Activated CD4-positive, CD25-positive, alpha-beta regulatory T cell (primary cell): ENCODE measurements around the gene FKBP11.
A peak's percentile ranks its signal among the peaks of the same experiment; 100 is the strongest.
"Not testable (repeated sequence)": the region's sequence is repeated elsewhere in the genome, so short reads cannot be mapped to it uniquely, and the experiment has no call there.

Experiments
- DNase-seq, 4 experiments: peaks; one replicate each; lab custom pipeline; 2025; lab: John Stamatoyannopoulos, UW

The FKBP11 gene

GRCh38 chr12:48903982-48904411 lies 21.3 kb downstream of the FKBP11 start:
- peak; percentile 55 to 74 (median 68) for DNase-seq

GRCh38 chr12:48903363-48903981 lies 21.8 kb downstream of the FKBP11 start:
- DNase-seq: no peak

- DNase-seq: no peak
Measured at GRCh38 chr12:48901278-48901677, 24.0 kb downstream of the FKBP11 start.

DNA sequence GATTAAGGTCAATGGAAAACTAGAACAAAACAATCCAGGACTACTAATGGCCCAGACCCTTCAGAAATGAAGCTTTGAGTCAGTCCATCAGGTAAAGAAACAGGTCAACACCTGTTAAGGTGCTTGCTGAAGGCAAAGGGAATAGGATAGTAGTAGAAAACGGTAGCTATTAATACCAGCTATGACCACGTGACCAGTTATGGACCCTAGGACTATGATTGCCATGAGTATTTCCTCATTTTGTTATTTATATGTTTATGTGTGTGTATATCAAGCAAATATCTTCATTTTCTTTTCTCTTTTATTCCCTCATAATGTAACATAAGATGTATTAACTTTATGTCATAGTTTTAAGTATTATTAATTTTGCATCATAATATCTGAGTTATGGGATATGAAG lies 25.6 kb downstream of the FKBP11 start:
- no peak for DNase-seq

- DNase-seq: no peak
Measured at GRCh38 chr12:48894271-48894670, 31.0 kb downstream of the FKBP11 start.

- DNase-seq: peak; percentile 40 to 54 (median 50)
Measured at GRCh38 chr12:48890657-48891418, 34.5 kb downstream of the FKBP11 start.

DNA sequence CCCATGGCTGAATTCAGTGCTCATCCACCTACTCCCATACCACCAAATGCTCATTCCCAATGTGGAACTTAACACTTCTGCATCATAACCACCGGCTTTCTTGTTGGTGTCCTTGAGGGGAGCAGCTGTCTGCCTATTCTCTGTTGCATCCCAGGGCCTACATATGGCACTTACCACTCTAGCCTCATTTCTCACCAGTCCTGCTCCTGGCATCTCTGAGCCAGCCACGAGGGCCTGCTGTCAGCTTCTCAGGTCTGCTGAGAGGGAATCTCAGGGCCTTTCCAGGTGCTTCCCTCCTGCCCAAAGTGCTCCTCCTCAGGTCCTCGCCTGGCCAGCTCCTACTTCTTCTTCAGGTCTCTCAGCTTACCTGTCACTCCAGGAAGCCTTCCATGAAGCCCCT lies 35.6 kb downstream of the FKBP11 start:
- no peak for DNase-seq

DNA sequence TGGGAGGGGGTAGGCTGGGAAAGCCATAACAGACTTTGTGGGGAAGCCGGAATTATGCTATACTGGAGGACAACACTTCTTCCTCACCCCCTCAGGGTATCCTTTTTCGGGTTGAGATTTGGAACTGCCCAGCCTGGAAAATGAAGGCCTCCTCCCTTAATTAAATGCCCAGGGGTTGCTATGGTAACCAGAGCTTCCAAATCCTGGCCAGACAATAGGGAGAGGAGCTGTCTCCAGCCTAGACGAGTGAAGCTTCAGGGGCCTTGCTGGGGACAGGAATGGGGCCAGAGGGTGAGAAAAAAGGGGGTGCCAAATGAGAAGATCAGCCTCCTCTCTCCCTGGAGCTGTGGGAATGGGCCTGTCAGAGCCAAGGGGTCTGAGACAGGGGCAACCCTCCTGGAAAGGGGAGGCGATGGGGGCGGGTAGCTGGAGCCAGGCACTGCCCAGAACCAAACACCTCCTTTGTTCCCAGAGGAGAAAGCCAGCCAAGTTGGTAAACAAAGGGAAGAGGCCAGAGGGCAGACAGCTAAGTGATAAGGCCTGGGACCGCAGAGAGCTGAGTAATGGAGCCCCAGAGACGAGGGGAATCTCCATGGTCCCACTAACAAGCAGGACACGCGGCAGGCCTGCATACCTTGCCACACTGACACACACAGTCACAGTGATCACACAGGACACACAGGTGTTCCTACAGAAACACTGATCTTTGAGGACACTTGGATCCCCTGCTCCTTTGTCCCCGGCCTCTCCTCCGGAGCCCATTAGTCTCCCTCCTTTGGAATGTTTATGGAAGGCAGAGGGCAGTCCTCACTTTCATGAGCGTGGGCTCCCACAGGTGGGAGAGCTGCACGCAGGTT lies 41.8 kb downstream of the FKBP11 start:
- no peak for DNase-seq

GRCh38 chr12:48882972-48883304 lies 42.4 kb downstream of the FKBP11 start:
- no peak for DNase-seq

- DNase-seq: no peak
Measured at GRCh38 chr12:48882315-48882687, 43.0 kb downstream of the FKBP11 start.

GRCh38 chr12:48881686-48882314 lies 43.5 kb downstream of the FKBP11 start:
- no peak for DNase-seq

- DNase-seq: no peak
Measured at GRCh38 chr12:48880647-48881046, 44.6 kb downstream of the FKBP11 start.

GRCh38 chr12:48878548-48878947 lies 46.7 kb downstream of the FKBP11 start:
- DNase-seq: no peak

DNA sequence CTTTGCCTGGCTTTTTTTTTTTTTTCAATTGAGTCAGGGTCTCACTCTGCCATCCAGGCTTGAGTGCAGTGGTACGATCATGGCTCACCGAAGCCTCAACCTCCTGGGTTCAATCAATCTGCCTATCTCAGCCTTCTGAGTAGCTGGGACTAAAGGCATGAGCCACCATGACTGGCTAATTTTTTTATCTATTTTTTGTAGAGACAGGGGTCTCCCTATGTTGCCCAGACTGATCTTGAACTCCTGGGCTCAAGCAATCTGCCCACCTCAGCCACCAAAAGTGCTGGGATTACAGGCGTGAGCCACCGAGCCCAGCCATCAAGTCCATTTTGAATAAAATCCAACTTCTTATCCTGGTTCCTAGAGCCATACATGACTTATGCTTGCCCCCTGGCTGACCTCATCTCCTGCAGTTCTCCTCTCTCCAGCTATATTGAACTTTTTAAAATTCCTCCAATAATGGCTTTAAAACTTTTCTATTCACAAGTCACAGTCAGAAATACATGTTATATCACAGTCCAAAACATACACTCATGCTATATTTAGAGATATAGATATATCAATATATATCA lies 49.3 kb downstream of the FKBP11 start:
- DNase-seq: no peak

GRCh38 chr12:48873534-48873933 lies 51.8 kb downstream of the FKBP11 start:
- DNase-seq: not testable (repeated sequence)

DNA sequence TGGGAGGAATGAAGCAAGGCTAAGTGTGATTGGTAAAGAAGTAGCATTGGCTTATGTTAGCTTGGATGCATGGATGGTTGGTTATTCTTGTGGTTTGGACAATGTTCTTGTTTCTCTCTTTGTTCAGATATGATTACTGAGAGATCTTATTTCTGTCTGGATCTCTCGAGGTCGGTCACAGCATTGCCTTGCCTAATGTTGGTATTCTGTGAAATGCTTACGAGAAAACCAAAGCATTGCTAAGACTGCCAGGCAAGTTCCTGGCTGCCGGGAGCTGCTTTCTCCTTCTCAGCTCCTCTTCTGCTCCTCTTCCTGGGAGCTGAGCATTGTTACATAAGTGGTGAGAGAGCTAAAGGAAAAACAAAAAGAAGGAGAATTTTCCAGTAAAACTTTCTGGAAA lies 52.2 kb downstream of the FKBP11 start:
- DNase-seq: no peak
